ENCODE results near the gene DDX1. TPM values are rescaled to one million over a fixed set of nuclear protein-coding genes. Genes with fewer than 3 reads are reported as not detected.

DDX1 gene
- total and polyA plus RNA-seq, 2 of the 4 experiments (the other 2 are of a cell fraction) = 73.6 to 74.9 TPM

DNA sequence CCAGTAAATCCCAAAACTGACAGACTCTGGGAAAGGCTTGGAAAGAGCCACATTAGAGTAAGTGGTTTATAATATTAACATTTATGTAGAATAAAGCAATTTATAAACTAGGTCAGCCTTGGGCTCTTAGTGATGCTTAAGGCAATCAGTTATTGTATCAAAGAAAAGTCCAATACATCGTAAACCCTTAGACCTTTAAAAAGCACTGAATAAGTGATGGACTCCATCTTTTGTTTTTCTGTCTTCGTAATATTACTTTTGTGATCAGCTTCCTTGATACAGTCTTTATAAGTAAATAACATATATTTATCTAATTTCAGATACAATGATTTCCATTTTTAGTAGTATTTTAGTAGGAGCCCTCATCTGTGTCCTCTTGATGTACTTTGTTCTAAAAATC is 28.7 kb downstream of the DDX1 start:
- Histone ChIP-seq H2AK5ac (ENCODE audit: low read depth, low read length) (no peak overlapping the region), H3K36me3 (ENCODE audit: control insufficient read depth, insufficient read depth, low read length) (peaks cover 34% of the 10 kb centered on the region), H3K27me3 (ENCODE audit: control insufficient read depth, insufficient read depth, low read length) (no peaks in the 10 kb centered on the region), H3K23ac (ENCODE audit: low read depth, low read length) (no peak overlapping the region), H2BK120ac (ENCODE audit: low read depth, low read length) (no peak overlapping the region), H3K4me2 (ENCODE audit: low read depth, low read length) (no peak overlapping the region), H3K79me1 (ENCODE audit: low read depth in 1 of 2, low read length in 2 of 2) (no peaks in the 10 kb centered on the region; a peak in 1 of 4 replicates), H2AFZ (replicated peaks; ENCODE audit: low read length, poor library complexity) (no peak overlapping the region), H3K27ac (ENCODE audit: insufficient read depth, low read length) (no peak overlapping the region), H4K20me1 (ENCODE audit: insufficient read depth, low read length) (no peaks in the 10 kb centered on the region), H3K18ac (ENCODE audit: low read depth, low read length) (no peak overlapping the region), H2BK20ac (ENCODE audit: low read depth, low read length) (no peak overlapping the region), H3K4ac (ENCODE audit: low read depth, low read length) (no peak overlapping the region), H3K14ac (replicated peaks; ENCODE audit: low read depth, low read length) (no peak overlapping the region), H2AK9ac (replicated peaks; ENCODE audit: low read depth, low read length, poor library complexity) (no peak overlapping the region), H3K56ac (ENCODE audit: extremely low read depth, insufficient read depth, low read length) (no peak overlapping the region), H4K8ac (ENCODE audit: low read depth in 2 of 2, low read length in 2 of 2) (no peak overlapping the region), H3K4me3 (ENCODE audit: insufficient read depth, low read depth, low read length) (no peak overlapping the region), H3K9me1 (ENCODE audit: insufficient read depth, low read length) (no peaks in the 10 kb centered on the region), H3K9me3 (ENCODE audit: control insufficient read depth, insufficient read depth, low read length) (no peaks in the 10 kb centered on the region), H3K4me1 (ENCODE audit: control insufficient read depth, insufficient read depth, low read length) (no peaks in the 10 kb centered on the region), H2BK5ac (ENCODE audit: low read depth, low read length, poor library complexity, severe bottlenecking) (no peak overlapping the region), H4K91ac (ENCODE audit: insufficient read depth, low read depth, low read length) (no peak overlapping the region), H4K5ac (ENCODE audit: low read depth, low read length) (no peak overlapping the region), H2BK15ac (ENCODE audit: low read depth, low read length) (no peak overlapping the region), H3K9ac (ENCODE audit: low read depth, low read length) (no peak overlapping the region)
- ChIA-PET CTCF (no interaction called here), POLR2A (ENCODE audit: unreplicated experiment) (no interaction called here)
- no TSS peak for BruUV-seq (replicated peaks)
- ATAC-seq (ENCODE audit: low read depth) (no peak), DNase-seq (no peak)
- intact Hi-C loops (cut with micrococcal nuclease) (no loop called here), dilution Hi-C loops (cut with HindIII; ENCODE audit: low sequenced_read_pairs, unreplicated experiment) (no loop called here), in situ Hi-C loops (cut with MboI; ENCODE audit: low sequenced_read_pairs) (no loop called here)
- no CpG with 5 or more reads among the region's 2 CpGs for WGBS, 2 experiments (ENCODE audit: extremely low coverage in 2 of 2, insufficient read length in 1 of 2)
- TF ChIP-seq, protein P1, sequence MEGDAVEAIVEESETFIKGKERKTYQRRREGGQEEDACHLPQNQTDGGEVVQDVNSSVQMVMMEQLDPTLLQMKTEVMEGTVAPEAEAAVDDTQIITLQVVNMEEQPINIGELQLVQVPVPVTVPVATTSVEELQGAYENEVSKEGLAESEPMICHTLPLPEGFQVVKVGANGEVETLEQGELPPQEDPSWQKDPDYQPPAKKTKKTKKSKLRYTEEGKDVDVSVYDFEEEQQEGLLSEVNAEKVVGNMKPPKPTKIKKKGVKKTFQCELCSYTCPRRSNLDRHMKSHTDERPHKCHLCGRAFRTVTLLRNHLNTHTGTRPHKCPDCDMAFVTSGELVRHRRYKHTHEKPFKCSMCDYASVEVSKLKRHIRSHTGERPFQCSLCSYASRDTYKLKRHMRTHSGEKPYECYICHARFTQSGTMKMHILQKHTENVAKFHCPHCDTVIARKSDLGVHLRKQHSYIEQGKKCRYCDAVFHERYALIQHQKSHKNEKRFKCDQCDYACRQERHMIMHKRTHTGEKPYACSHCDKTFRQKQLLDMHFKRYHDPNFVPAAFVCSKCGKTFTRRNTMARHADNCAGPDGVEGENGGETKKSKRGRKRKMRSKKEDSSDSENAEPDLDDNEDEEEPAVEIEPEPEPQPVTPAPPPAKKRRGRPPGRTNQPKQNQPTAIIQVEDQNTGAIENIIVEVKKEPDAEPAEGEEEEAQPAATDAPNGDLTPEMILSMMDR (conservative IDR thresholded peaks at IDR 0.05; ENCODE audit: low read depth, low read length) = no peak
- no peak for TF ChIP-seq CHD1 (IDR thresholded peaks at IDR 0.05; ENCODE audit: low read depth, low read length)
- TF ChIP-seq MXI1 (IDR thresholded peaks at IDR 0.05; ENCODE audit: borderline replicate concordance, low read depth, low read length) = no peak
- TF ChIP-seq, protein P2, sequence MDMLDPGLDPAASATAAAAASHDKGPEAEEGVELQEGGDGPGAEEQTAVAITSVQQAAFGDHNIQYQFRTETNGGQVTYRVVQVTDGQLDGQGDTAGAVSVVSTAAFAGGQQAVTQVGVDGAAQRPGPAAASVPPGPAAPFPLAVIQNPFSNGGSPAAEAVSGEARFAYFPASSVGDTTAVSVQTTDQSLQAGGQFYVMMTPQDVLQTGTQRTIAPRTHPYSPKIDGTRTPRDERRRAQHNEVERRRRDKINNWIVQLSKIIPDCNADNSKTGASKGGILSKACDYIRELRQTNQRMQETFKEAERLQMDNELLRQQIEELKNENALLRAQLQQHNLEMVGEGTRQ (IDR thresholded peaks at IDR 0.05; ENCODE audit: low read depth, low read length) = no peak
- TF ChIP-seq SMC3 (IDR thresholded peaks at IDR 0.05; ENCODE audit: low read depth, low read length) = no peak
- TF ChIP-seq RAD21 (IDR thresholded peaks at IDR 0.05; ENCODE audit: low read length) = no peak
- TF ChIP-seq MAFK (IDR thresholded peaks at IDR 0.05; ENCODE audit: low read depth, low read length) = no peak
- no peak for TF ChIP-seq MAZ (IDR thresholded peaks at IDR 0.05; ENCODE audit: borderline replicate concordance, low read depth, low read length)
- TF ChIP-seq RFX5 (IDR thresholded peaks at IDR 0.05; ENCODE audit: low read depth, low read length) = no peak
- TF ChIP-seq CEBPB (IDR thresholded peaks at IDR 0.05; ENCODE audit: low read depth, low read length) = no peak
- TF ChIP-seq NFE2L2 (IDR thresholded peaks at IDR 0.05; ENCODE audit: low read depth, low read length) = no peak
- TF ChIP-seq BHLHE40 (IDR thresholded peaks at IDR 0.05; ENCODE audit: low read depth, low read length) = no peak
- TF ChIP-seq, protein P3, sequence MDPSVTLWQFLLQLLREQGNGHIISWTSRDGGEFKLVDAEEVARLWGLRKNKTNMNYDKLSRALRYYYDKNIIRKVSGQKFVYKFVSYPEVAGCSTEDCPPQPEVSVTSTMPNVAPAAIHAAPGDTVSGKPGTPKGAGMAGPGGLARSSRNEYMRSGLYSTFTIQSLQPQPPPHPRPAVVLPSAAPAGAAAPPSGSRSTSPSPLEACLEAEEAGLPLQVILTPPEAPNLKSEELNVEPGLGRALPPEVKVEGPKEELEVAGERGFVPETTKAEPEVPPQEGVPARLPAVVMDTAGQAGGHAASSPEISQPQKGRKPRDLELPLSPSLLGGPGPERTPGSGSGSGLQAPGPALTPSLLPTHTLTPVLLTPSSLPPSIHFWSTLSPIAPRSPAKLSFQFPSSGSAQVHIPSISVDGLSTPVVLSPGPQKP (IDR thresholded peaks at IDR 0.05; ENCODE audit: borderline replicate concordance, low read depth, low read length) = no peak
- no peak for TF ChIP-seq FOS (IDR thresholded peaks at IDR 0.05; ENCODE audit: low read depth, low read length)
- no peak for TF ChIP-seq RCOR1 (IDR thresholded peaks at IDR 0.05; ENCODE audit: insufficient replicate concordance, low read length)
- TF ChIP-seq POLR2A (IDR thresholded peaks at IDR 0.05; ENCODE audit: low read depth, low read length) = no peak

Data from IMR-90 (cell line).